ENCODE data around the gene CRELD2.

Gene CRELD2

GRCh38 chr22:49970528-49971231, 52.2 kb downstream of the CRELD2 start:
- ATAC-seq: peak; percentile 91

GRCh38 chr22:49971232-49972162, 53.1 kb downstream of the CRELD2 start:
- peak; percentile 48 to 58 for ATAC-seq

- ATAC-seq: no peak
Measured at GRCh38 chr22:49972163-49973017, 54.0 kb downstream of the CRELD2 start.

DNA sequence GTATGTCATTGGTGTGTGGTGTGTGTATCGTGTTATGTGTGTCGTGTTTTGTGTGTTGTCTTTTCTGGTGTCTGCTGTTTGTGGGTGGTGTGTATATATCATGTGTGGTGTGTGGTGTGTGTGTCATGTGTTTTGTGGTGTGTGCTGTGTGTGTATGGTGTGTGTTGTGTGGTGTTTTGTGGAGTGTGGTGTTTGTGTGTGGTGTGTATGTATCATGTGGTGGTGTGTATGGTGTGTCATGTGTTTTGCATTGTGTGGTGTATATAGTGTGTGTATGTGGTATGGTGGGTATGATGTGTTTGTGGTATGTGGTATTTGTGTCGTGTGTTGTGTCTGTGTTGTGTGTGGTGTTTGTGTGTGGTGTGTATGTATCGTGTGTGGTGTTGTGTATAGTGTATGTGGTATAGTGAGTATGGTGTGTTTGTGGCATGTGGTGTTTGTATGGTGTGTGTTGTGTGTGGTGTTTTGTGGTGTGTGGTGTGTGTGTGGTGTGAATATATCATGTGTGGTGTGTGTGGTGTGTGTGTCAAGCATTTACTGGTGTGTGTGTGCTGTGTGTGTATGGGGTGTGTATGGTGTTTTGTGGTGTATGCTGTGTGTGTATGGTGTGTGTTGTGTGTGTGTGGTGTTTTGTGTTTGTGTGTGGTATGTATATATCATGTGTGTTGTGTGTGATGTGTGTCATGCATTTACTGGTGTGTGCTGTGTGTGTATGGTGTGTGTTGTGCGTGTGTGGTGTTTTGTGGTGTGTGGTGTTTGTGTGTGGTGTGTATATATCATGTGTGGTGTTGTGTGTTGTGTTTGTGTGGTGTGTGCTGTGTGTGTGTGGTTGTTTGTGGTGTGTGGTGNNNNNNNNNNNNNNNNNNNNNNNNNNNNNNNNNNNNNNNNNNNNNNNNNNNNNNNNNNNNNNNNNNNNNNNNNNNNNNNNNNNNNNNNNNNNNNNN, 54.9 kb downstream of the CRELD2 start:
- ATAC-seq: no peak

DNA sequence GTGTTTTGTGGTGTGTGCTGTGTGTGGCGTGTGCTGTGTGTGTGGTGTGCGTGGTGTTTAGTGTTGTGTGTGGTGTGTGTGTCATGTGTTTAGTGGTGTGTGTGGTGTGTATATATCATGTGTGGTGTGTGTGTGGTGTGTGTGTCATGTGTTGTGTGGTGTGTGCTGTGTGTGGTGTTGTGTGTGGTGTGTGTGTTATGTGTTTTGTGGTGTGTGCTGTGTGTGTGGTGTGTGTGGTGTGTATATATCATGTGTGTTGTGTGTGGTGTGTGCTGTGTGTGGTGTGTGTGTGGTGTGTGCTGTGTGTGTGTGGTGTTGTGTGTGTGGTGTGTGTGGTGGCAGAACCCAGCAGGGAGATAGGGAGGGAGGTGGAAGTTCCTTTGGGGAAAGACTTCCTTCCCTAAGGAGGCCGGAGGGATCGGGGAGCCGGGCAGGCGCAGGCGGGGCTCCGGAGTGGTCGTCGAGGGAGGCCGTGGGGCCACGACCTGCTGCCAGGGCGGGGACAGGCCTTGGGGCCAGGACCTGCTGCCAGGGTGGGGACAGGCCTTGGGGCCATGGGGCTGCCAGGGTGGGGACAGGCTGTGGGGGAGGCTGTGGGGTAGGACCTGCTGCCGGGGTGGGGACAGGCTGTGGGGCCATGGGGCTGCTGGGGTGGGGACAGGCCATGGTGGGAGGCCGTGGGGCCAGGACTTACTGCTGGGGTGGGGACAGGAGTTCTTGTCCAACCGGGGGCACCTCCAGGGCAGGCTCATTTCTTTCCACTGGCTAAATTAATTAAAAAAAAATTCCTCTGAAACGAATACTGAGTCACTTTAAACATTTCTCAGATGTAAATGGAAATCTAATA, 57.3 kb downstream of the CRELD2 start:
- peak; percentile 30 to 45 for ATAC-seq

DNA sequence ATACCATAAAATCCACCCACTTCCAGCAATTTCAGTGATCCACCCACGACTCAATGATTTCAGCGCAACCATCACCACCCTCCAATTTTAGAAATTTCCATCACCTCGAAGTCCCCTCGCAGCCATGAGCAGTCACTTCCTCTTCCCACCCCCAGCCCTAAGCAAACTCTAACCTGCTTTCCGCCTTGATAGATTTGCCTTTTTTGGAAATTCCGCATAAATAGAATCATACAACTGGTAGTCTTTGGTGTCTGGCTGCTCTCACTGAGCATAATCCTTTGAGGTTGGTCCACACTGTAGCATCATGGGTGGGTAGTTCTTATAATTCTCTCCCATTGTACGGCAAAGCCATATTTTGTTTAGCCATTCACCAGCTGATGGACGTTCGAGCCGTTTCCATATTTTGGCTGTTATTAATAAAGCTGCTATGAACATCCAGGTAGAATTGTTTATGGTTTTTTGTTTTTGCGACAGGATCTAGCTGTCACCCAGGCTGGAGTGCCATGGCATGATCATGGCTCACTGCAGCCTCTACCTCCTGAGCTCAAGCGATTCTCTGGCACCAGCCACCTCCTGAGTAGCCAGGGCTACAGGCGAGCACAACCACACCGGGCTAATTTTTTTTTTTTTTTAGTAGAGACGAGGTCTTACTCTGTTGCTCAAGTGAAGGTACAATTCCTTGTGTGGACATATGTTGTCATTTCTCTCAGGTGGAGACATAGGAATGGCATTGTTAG, 58.2 kb downstream of the CRELD2 start:
- peak; percentile 68 to 73 for ATAC-seq

Measured in activated CD4-positive, CD25-positive, alpha-beta regulatory T cell treated with anti-CD3 and anti-CD28 coated beads, Interleukin-2, amount 50 U/mL, for 24 hours (primary cell).